ENCODE results near the gene SPDYE17. TPM values are rescaled to one million over a fixed set of nuclear protein-coding genes. Genes with fewer than 3 reads are reported as not detected.
"Not testable (repeated sequence)": the region's sequence is repeated elsewhere in the genome, so short reads cannot be mapped to it uniquely, and the experiment has no call there.

Gene SPDYE17, protein sequence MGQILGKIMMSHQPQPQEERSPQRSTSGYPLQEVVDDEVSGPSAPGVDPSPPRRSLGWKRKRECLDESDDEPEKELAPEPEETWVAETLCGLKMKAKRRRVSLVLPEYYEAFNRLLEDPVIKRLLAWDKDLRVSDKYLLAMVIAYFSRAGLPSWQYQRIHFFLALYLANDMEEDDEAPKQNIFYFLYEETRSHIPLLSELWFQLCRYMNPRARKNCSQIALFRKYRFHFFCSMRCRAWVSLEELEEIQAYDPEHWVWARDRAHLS
- total RNA-seq (2014; rRNA removed; shearing (Covaris generic); ENCODE audit: low replicate concordance) = not detected in 2 replicates

DNA sequence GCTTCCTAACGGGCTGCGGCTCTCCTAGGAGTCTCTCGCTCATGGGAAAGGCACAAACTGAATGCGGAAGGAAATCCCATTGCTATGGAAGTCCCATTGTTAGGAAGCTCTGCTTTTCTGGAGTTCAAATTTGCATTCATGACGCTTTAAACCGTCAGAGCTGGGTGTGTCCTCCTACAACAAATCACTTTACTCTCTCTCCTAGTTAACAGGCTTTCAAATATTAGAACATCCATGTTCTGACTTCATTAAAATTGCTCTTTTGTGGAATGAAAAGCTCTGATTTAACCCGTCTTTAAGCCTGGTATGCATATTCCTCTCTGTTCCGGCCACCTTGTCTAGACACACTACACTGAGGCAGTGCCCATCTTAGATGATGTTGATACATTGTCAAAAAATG is at the start of gene SPDYE17:
TSS of gene SPDYE17 (minus strand) at position 101 of the 400 bp plus-strand sequence. CDS start 1,791 bp downstream, outside the sequence.
- in situ Hi-C loops (cut with HindIII; ENCODE audit: low pct_unique_long_range_greater_than_20kb, low sequenced_read_pairs); DNase-seq (ENCODE audit: low read depth): not testable (repeated sequence)

DNA sequence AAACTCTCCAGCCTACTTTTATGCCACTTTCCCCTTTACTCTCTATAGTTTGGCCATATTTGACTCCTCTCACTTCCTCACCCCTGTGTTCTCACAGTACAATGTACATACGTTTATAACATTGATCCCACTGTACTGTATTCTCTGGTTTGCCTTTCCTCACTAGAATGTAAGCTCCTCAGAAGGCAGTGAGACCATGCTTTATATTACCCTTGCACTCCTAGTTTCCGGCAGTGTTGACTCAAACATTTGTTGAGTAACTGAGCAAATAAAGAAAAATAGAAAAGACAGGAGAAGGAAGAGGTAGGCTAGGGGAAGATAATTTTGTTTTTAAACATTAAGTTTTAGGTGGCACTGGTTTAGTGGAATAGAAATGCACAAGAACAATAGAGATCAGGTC is 48.1 kb upstream of the SPDYE17 start:
- in situ Hi-C loops (cut with HindIII; ENCODE audit: low pct_unique_long_range_greater_than_20kb, low sequenced_read_pairs); DNase-seq (ENCODE audit: low read depth): not testable (repeated sequence)

DNA sequence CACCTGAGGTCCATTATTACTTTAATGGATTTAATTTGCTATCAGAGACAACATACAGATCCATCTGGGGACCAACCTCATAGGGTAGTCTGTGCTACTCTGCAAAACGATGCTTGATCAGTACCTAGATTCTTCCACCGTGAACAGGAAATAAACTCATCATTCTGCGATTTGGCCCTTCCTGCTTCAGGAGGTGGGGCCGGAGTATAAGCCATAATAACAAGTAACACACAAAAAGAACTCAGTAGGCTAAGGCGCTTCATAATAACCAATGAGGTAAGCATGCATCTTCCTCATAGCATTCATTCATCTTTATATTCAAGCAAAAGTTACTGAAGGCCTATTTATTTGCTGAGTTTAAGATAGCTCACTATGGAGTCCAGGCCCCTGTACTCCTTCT is 47.5 kb upstream of the SPDYE17 start:
- in situ Hi-C loops (cut with HindIII; ENCODE audit: low pct_unique_long_range_greater_than_20kb, low sequenced_read_pairs); DNase-seq (ENCODE audit: low read depth): not testable (repeated sequence)

GRCh38 chr7:77079112-77079511 is 47.0 kb upstream of the SPDYE17 start:
- in situ Hi-C loops (cut with HindIII; ENCODE audit: low pct_unique_long_range_greater_than_20kb, low sequenced_read_pairs); DNase-seq (ENCODE audit: low read depth): not testable (repeated sequence)

- in situ Hi-C loops (cut with HindIII; ENCODE audit: low pct_unique_long_range_greater_than_20kb, low sequenced_read_pairs); DNase-seq (ENCODE audit: low read depth): not testable (repeated sequence)
Measured at GRCh38 chr7:77077060-77077459, 44.9 kb upstream of the SPDYE17 start.

DNA sequence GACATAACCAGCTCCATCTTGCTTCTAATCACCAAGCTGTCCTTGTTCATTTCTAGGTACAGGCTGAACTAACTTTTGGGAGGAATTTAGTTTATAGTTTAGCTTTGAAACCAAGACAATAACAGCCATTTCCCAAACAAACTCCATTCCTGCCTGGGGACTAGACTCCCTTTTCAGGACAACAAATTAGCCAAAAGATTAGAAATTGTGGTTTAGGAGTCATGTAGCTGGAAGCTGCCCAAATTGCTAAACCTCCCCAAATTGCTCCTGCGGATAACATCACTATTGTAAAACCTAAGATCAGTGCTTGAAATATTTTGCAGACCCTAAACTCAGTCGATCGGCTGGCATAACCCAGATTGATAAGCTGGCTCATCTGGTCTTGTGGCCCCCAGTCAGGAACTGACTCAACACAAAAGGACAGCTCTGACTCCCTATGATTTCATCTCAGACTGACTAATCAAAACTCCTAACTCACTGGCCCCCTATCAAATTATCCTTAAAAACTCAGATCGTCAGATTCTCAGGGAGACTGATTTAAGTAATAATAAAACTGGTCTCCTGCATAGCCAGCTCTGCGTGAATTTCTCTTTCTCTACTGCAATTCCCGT is 42.7 kb upstream of the SPDYE17 start:
- DNase-seq (ENCODE audit: low read depth); in situ Hi-C loops (cut with HindIII; ENCODE audit: low pct_unique_long_range_greater_than_20kb, low sequenced_read_pairs): not testable (repeated sequence)

- DNase-seq (ENCODE audit: low read depth); in situ Hi-C loops (cut with HindIII; ENCODE audit: low pct_unique_long_range_greater_than_20kb, low sequenced_read_pairs): not testable (repeated sequence)
Measured at GRCh38 chr7:77071108-77071507, 38.9 kb upstream of the SPDYE17 start.

- DNase-seq (ENCODE audit: low read depth); in situ Hi-C loops (cut with HindIII; ENCODE audit: low pct_unique_long_range_greater_than_20kb, low sequenced_read_pairs): not testable (repeated sequence)
Measured at GRCh38 chr7:77065869-77066268, 33.7 kb upstream of the SPDYE17 start.

DNA sequence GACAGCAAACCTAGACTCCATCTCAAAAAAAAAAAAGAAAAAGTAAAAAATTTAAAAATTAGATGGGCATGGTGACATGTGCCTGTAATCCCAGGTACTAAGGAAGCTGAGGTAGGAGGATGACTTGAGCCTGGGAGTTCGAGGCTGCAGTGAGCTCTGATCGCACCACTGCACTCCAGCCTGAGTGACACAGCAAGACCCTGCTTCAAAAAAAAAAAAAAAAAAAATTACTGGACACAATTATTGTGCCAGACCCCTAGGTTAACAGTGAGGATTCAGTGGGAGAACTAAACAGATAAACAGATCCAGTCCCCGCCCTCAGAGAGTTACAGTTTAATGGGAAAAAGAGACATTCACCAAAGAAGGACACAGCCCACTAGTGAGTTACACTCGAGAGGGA is 31.6 kb upstream of the SPDYE17 start:
- in situ Hi-C loops (cut with HindIII; ENCODE audit: low pct_unique_long_range_greater_than_20kb, low sequenced_read_pairs); DNase-seq (ENCODE audit: low read depth): not testable (repeated sequence)

DNA sequence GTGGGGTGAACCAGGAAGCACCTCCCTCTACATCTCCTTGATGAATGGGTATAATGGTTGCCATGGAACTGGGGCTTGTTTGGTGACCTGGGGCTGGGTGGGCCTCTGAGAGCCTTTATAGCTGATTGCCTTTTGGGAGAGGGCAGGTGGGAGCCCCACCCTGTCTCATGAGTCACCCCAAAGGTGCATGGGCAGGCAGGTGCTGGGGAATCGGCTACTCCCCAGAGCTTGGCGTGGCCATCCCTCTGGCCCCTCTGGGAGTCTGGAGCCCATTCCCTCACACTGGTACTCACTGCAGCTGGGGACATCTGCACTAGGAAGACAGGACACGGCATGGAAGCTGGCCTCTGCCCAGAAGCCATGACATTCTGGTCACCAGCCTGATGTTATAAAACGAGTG is 30.4 kb upstream of the SPDYE17 start, which contains the start of gene SPDYE18:
TSS of gene SPDYE18 (minus strand) at position 2 of the 400 bp plus-strand sequence. CDS start 2,046 bp downstream, outside the sequence.
- in situ Hi-C loops (cut with HindIII; ENCODE audit: low pct_unique_long_range_greater_than_20kb, low sequenced_read_pairs); DNase-seq (ENCODE audit: low read depth): not testable (repeated sequence)

DNA sequence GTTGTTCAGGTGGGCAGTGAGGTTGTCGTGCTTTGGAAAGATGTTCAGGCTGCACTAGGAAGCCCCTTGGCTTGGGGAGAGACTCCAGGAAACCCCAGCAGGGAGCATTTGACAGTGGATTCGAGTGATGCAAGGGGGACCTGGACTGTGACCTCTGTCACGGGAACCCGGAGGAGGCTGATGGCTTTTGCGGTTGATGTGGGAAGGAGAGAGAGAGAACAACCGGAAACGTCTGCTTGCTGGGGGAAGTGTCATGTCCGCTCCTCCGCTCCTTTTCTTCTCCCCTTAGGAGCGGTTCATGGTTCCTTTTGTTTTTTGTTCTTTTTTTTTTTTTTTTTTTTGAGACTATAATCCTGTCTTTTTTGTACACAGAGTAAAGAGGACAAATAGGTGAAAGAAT is 5.8 kb downstream of the SPDYE17 start:
- in situ Hi-C loops (cut with HindIII; ENCODE audit: low pct_unique_long_range_greater_than_20kb, low sequenced_read_pairs); DNase-seq (ENCODE audit: low read depth): not testable (repeated sequence)

DNA sequence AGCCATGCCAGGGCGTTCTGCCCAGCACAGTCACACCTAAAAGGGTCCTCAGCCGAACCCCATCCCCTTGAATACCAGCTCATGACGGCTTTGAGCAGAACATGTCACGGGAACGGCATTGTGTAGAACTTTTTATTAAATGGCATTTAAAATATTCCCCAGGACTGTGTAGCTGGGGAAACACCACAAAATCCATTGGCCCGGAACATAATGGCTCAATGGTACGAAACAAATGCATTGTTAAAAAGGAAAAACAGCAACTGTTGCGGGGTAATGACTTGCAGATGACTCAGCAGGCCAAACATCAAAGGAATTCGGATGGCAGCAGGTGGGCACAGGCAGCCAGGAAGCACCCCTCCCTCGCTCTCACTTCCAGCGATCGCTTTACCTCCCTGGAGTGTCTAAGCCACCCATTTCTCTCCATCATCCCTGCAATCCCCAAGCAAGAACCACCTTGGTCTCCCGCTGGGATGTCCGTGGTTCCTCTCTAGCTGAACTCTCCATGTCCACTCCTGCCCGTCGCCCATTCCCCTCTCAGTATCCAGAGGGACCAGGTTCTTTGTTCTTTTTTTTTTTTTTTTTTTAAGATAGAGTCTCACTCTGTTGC is 22.0 kb downstream of the SPDYE17 start:
- peak; percentile 94 for DNase-seq (ENCODE audit: low read depth)
- in situ Hi-C loops (cut with HindIII; ENCODE audit: low pct_unique_long_range_greater_than_20kb, low sequenced_read_pairs) = not testable (repeated sequence)

- in situ Hi-C loops (cut with HindIII; ENCODE audit: low pct_unique_long_range_greater_than_20kb, low sequenced_read_pairs) = not testable (repeated sequence)
- DNase-seq (ENCODE audit: low read depth) = peak; percentile 93
Measured at GRCh38 chr7:77008000-77008399, 24.2 kb downstream of the SPDYE17 start.

- in situ Hi-C loops (cut with HindIII; ENCODE audit: low pct_unique_long_range_greater_than_20kb, low sequenced_read_pairs); DNase-seq (ENCODE audit: low read depth): not testable (repeated sequence)
Measured at GRCh38 chr7:77006127-77007110, 25.7 kb downstream of the SPDYE17 start.

DNA sequence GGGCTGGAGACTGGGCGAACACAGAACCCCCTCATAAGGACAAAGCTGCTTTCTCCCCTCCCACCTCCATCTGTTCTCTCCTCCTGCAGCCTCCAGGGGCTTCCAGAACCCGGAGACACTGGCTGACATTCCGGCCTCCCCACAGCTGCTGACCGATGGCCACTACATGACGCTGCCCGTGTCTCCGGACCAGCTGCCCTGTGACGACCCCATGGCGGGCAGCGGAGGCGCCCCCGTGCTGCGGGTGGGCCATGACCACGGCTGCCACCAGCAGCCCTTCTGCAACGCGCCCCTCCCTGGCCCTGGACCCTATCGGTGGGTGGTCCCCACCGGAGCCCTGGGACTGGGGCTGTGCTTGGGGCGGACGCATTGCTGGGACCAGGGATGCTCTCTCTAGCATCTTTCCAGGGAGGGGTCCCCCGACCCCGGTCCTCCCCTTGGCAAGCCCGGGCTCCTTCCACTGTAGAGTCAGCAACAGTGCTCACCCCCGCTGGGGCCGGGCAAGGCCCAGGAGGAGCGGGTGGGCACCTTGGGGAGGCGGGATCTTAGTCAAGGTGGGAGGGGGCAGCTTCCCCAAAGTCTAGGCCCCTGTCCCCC is 26.6 kb downstream of the SPDYE17 start:
- in situ Hi-C loops (cut with HindIII; ENCODE audit: low pct_unique_long_range_greater_than_20kb, low sequenced_read_pairs); DNase-seq (ENCODE audit: low read depth): not testable (repeated sequence)

DNA sequence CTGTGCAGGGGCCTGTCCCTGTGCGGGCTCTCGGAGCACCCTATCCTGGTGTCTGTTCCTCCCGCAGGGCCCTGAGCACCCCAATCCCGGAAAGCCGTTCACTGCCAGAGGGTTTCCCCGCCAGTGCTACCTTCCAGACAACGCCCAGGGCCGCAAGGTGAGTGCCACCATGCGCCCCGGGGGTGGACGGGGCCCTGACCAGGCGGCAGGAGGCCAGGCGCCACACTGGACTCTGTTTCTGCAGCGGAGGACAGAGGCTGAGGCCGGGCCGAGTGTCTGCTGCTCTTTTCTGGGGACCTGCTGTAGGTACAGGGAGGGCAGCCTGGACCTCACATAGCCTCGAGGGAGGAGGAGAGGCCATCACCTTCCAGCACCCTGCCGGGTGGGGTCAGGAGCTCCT is 28.0 kb downstream of the SPDYE17 start:
- in situ Hi-C loops (cut with HindIII; ENCODE audit: low pct_unique_long_range_greater_than_20kb, low sequenced_read_pairs); DNase-seq (ENCODE audit: low read depth): not testable (repeated sequence)

- in situ Hi-C loops (cut with HindIII; ENCODE audit: low pct_unique_long_range_greater_than_20kb, low sequenced_read_pairs); DNase-seq (ENCODE audit: low read depth): not testable (repeated sequence)
Measured at GRCh38 chr7:77003241-77003640, 28.9 kb downstream of the SPDYE17 start.

Measured in Caki2 (cell line).